IPS-18c (cell line): ENCODE results near the gene OS9.
"Not testable (repeated sequence)": the region's sequence is repeated elsewhere in the genome, so short reads cannot be mapped to it uniquely, and the experiment has no call there.

Experiments used
- H3K4me3 ChIP-seq: 2 replicates; pipeline ENCODE4 v1.7.0; 2013; ENCODE audit warnings: low read depth, mild to moderate bottlenecking, low read length, moderate library complexity; ENCODE audit not compliant: insufficient read depth
- H3K9me3 ChIP-seq: one replicate; pipeline ENCODE4 v1.6.1; 2013; ENCODE audit warnings: mild to moderate bottlenecking, low read length, moderate library complexity; ENCODE audit not compliant: control insufficient read depth, insufficient read depth

Gene OS9

DNA sequence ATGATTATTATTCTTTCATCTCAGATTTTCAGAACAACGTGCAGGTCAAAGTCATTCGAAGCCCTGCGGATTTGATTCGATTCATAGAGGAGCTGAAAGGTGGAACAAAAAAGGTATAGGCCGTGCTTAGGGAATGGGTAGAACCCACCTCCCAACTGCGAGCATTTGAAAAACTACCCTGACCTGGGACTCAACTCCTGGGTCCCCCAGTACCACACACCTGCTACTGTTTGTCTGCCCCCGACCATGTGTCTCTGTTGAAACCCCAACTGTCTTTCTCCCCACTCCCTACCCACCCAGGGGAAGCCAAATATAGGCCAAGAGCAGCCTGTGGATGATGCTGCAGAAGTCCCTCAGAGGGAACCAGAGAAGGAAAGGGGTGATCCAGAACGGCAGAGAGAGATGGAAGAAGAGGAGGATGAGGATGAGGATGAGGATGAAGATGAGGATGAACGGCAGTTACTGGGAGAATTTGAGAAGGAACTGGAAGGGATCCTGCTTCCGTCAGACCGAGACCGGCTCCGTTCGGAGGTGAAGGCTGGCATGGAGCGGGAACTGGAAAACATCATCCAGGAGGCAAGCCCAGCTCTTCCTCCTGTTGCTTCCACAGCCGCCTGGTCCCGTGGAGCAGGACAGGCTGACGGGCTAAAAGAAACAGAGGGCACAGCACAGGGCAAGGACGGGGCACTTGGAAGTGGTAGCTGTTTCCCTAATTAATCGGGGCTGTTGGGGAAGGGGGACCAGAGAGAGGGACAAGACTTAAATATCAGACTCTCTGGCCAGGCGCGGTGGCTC is 24.1 kb downstream of the OS9 start:
- Histone ChIP-seq H3K9me3 (no peaks in the 10 kb centered on the region), H3K4me3 (no peak overlapping the region)

GRCh38 chr12:57718641-57719528 is 25.0 kb downstream of the OS9 start:
- Histone ChIP-seq H3K4me3 (no peak overlapping the region), H3K9me3 (no peaks in the 10 kb centered on the region)

DNA sequence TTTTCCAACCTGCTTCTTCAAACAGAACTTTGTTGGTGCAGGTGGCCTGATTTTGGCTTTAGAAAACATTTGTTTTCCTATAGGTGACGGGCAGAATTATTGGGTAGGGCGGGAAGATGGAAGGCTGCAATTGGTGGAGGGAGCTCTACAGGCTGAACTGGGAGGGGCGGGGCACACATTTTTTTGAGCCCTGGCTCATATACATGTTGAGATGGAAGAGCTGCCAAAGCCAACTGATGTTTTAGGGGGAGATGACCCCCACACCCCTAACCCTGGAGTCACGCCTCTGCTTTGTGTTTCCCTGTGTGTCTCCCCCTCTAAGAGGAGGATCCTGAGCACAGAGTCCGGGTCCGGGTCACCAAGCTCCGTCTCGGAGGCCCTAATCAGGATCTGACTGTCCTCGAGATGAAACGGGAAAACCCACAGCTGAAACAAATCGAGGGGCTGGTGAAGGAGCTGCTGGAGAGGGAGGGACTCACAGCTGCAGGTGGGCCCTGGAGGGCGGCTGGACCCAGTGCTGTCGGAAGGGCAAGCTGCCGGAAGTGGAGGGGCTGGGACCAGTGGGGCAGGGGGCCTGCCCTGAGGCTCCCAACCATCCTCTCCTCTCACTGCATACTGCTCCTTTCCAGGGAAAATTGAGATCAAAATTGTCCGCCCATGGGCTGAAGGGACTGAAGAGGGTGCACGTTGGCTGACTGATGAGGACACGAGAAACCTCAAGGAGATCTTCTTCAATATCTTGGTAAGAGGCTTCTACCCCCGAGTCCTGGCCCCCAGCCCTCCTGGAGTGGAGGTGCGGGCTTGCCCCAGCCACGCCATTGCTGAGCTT is 26.1 kb downstream of the OS9 start:
- Histone ChIP-seq H3K9me3 (no peaks in the 10 kb centered on the region), H3K4me3 (no peak overlapping the region)

- no peak overlapping the region for H3K4me3 ChIP-seq
- no peaks in the 10 kb centered on the region for H3K9me3 ChIP-seq
These were observed 27.0 kb downstream of the OS9 start for GRCh38 chr12:57720606-57721595.

DNA sequence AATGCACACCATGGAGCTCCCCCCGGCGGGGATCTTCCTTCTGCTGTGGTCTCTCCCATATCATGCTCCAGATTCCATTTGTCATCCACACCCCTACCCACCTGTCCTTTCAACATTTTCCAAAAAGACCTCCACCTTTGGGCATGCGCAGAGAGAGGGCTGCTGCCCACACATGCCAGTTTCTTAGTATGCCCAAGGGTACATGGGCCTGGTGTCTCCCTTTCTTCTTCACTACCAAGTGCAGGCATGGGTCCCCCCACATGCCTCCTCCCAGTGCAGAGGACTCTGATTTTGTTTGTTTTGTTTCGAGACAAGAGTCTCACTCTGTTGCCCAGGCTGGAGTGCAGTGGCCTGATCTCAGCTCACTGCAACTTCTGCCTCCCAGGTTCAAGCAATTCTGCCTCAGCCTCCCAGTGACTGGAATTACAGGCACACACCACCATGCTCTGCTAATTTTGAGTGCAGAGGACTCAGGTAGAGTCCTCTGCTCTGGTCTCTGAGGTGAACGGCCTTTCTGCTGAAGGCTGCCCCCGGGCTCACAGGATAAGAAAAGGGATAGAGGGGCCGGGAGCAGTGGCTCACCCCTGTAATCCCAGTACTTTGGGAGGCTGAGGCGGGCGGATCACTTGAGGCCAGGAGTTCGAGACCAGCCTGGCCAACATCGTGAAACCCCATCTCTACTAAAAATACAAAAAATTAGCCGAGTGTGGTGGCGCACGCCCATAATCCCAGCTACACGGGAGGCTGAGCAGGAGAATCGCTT is 28.1 kb downstream of the OS9 start:
- not testable (repeated sequence) for H3K4me3 ChIP-seq, H3K9me3 ChIP-seq

- H3K4me3 ChIP-seq: no peak overlapping the region
- H3K9me3 ChIP-seq: no peaks in the 10 kb centered on the region
These were observed 29.0 kb downstream of the OS9 start for GRCh38 chr12:57722716-57723629.

- Histone ChIP-seq H3K4me3 (no peak overlapping the region), H3K9me3 (no peaks in the 10 kb centered on the region)
These were observed 29.7 kb downstream of the OS9 start for GRCh38 chr12:57723630-57723962.

- H3K4me3 ChIP-seq: no peak overlapping the region
- no peaks in the 10 kb centered on the region for H3K9me3 ChIP-seq
These were observed 30.3 kb downstream of the OS9 start for GRCh38 chr12:57724003-57724935.

GRCh38 chr12:57724936-57725740 is 31.2 kb downstream of the OS9 start:
- Histone ChIP-seq H3K4me3 (no peak overlapping the region), H3K9me3 (no peaks in the 10 kb centered on the region)

- peak overlapping the region; percentile 63 for H3K4me3 ChIP-seq
- no peaks in the 10 kb centered on the region for H3K9me3 ChIP-seq
These were observed 31.9 kb downstream of the OS9 start for GRCh38 chr12:57725851-57726150.

GRCh38 chr12:57726151-57726883 is 32.4 kb downstream of the OS9 start:
- Histone ChIP-seq H3K4me3 (peak overlapping the region; percentile 63), H3K9me3 (no peaks in the 10 kb centered on the region)

DNA sequence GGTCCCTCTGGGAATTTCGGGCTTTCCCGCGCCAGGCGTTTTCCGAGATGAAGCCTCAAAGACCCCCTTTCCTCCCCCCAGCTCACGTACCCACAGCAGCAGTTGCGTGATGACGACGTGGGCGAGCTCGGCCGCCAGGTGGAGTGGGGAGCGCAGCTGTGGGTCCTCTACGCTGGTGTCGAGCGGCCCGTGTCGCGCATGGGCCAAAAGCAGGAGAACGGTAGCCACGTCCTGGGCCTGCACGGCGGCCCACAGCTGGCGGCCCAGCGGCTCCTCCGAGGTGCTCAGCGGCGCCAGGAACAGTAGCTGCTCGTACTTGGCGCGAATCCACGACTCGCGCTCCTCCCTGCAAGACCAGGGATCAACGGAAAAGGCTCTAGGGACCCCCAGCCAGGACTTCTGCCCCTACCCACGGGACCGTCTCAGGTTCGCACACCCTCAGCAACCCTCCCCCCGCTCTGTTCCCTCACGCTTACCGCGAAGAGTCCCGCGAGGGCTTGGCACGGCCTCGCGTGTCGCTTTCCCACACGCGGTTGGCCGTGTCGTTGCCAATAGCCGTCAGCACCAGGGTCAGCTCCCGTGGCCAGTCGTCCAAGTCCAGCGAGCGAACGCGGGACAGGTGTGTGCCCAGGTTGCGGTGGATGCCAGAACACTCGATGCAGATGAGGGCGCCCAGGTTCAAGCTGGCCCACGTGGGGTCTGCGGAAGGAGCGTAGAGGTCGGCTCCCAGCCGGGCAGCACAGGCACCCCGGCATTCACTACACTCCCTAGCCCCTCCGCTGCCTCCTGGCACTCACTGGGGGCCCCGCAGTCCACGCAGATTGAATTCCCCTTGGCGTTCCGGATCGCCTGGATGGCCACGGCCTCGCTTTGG is 33.2 kb downstream of the OS9 start:
- no peaks in the 10 kb centered on the region for H3K9me3 ChIP-seq
- peak overlapping the region; percentile 63 for H3K4me3 ChIP-seq
